ENCODE data around the gene GTF3C5. TPM values are rescaled to one million over a fixed set of nuclear protein-coding genes. Genes with fewer than 3 reads are reported as not detected.
"Not testable (repeated sequence)": the region's sequence is repeated elsewhere in the genome, so short reads cannot be mapped to it uniquely, and the experiment has no call there.

GTF3C5 gene
- polyA plus RNA-seq, 1 donor from 2014 or later: 103 TPM

- Histone ChIP-seq H4K20me1 (ENCODE audit: insufficient read depth) (no peaks in the 10 kb centered on the region), H3K27me3 (ENCODE audit: insufficient read depth, low read depth, low read length) (no peaks in the 10 kb centered on the region), H3K36me3 (ENCODE audit: insufficient read depth, low read length) (no peaks in the 10 kb centered on the region), H3K9ac (ENCODE audit: low read length) (no peak overlapping the region), H3K4me2 (ENCODE audit: low read length) (no peak overlapping the region), H3K9me3 (ENCODE audit: low read length) (no peaks in the 10 kb centered on the region), H3K4me3 (ENCODE audit: low read length) (no peak overlapping the region), H3F3A (ENCODE audit: insufficient read depth, low read length, poor library complexity, severe bottlenecking) (no peaks in the 10 kb centered on the region), H3K27ac (ENCODE audit: low read length) (no peak overlapping the region), H3K79me2 (replicated peaks; ENCODE audit: insufficient read depth, low read length) (no peaks in the 10 kb centered on the region), H3K9me2 (ENCODE audit: insufficient read depth, low read length) (no peaks in the 10 kb centered on the region), H2AFZ (ENCODE audit: low read depth, low read length) (no peak overlapping the region)
- TF ChIP-seq MXI1 (conservative IDR thresholded peaks at IDR 0.05; ENCODE audit: poor library complexity, severe bottlenecking) (no peak), CTCF (IDR thresholded peaks at IDR 0.05; ENCODE audit: poor library complexity, severe bottlenecking) (no peak), EZH2 (IDR thresholded peaks at IDR 0.05; ENCODE audit: borderline replicate concordance, insufficient read depth, low read length, poor library complexity, severe bottlenecking) (no peak), TAF1 (IDR thresholded peaks at IDR 0.05; ENCODE audit: low read depth) (no peak), EP300 (conservative IDR thresholded peaks at IDR 0.05; ENCODE audit: poor library complexity, severe bottlenecking) (no peak), RAD21 (conservative IDR thresholded peaks at IDR 0.05) (no peak), SMC3 (conservative IDR thresholded peaks at IDR 0.05; ENCODE audit: poor library complexity) (no peak), POLR2AphosphoS5 (IDR thresholded peaks at IDR 0.05) (no peak)
- TF ChIP-seq, protein P1, sequence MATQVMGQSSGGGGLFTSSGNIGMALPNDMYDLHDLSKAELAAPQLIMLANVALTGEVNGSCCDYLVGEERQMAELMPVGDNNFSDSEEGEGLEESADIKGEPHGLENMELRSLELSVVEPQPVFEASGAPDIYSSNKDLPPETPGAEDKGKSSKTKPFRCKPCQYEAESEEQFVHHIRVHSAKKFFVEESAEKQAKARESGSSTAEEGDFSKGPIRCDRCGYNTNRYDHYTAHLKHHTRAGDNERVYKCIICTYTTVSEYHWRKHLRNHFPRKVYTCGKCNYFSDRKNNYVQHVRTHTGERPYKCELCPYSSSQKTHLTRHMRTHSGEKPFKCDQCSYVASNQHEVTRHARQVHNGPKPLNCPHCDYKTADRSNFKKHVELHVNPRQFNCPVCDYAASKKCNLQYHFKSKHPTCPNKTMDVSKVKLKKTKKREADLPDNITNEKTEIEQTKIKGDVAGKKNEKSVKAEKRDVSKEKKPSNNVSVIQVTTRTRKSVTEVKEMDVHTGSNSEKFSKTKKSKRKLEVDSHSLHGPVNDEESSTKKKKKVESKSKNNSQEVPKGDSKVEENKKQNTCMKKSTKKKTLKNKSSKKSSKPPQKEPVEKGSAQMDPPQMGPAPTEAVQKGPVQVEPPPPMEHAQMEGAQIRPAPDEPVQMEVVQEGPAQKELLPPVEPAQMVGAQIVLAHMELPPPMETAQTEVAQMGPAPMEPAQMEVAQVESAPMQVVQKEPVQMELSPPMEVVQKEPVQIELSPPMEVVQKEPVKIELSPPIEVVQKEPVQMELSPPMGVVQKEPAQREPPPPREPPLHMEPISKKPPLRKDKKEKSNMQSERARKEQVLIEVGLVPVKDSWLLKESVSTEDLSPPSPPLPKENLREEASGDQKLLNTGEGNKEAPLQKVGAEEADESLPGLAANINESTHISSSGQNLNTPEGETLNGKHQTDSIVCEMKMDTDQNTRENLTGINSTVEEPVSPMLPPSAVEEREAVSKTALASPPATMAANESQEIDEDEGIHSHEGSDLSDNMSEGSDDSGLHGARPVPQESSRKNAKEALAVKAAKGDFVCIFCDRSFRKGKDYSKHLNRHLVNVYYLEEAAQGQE (IDR thresholded peaks at IDR 0.05; ENCODE audit: borderline replicate concordance): no peak
These were observed 47.7 kb downstream of the GTF3C5 start for GRCh38 chr9:133078486-133078885.

GRCh38 chr9:133080161-133080560 is 49.4 kb downstream of the GTF3C5 start:
- Histone ChIP-seq H3K9ac (ENCODE audit: low read length) (no peak overlapping the region), H3K9me2 (ENCODE audit: insufficient read depth, low read length) (no peaks in the 10 kb centered on the region), H3K4me2 (ENCODE audit: low read length) (no peak overlapping the region), H3K27me3 (ENCODE audit: insufficient read depth, low read depth, low read length) (no peaks in the 10 kb centered on the region), H2AFZ (ENCODE audit: low read depth, low read length) (no peak overlapping the region), H3K36me3 (ENCODE audit: insufficient read depth, low read length) (no peaks in the 10 kb centered on the region), H3K9me3 (ENCODE audit: low read length) (no peaks in the 10 kb centered on the region), H4K20me1 (ENCODE audit: insufficient read depth) (no peaks in the 10 kb centered on the region), H3F3A (ENCODE audit: insufficient read depth, low read length, poor library complexity, severe bottlenecking) (no peaks in the 10 kb centered on the region), H3K4me3 (ENCODE audit: low read length) (no peak overlapping the region), H3K79me2 (replicated peaks; ENCODE audit: insufficient read depth, low read length) (no peaks in the 10 kb centered on the region), H3K27ac (ENCODE audit: low read length) (no peak overlapping the region)
- TF ChIP-seq RAD21 (conservative IDR thresholded peaks at IDR 0.05): no peak
- no peak for TF ChIP-seq EP300 (conservative IDR thresholded peaks at IDR 0.05; ENCODE audit: poor library complexity, severe bottlenecking)
- TF ChIP-seq EZH2 (IDR thresholded peaks at IDR 0.05; ENCODE audit: borderline replicate concordance, insufficient read depth, low read length, poor library complexity, severe bottlenecking): no peak
- no peak for TF ChIP-seq POLR2AphosphoS5 (IDR thresholded peaks at IDR 0.05)
- no peak for TF ChIP-seq CTCF (IDR thresholded peaks at IDR 0.05; ENCODE audit: poor library complexity, severe bottlenecking)
- no peak for TF ChIP-seq TAF1 (IDR thresholded peaks at IDR 0.05; ENCODE audit: low read depth)

DNA sequence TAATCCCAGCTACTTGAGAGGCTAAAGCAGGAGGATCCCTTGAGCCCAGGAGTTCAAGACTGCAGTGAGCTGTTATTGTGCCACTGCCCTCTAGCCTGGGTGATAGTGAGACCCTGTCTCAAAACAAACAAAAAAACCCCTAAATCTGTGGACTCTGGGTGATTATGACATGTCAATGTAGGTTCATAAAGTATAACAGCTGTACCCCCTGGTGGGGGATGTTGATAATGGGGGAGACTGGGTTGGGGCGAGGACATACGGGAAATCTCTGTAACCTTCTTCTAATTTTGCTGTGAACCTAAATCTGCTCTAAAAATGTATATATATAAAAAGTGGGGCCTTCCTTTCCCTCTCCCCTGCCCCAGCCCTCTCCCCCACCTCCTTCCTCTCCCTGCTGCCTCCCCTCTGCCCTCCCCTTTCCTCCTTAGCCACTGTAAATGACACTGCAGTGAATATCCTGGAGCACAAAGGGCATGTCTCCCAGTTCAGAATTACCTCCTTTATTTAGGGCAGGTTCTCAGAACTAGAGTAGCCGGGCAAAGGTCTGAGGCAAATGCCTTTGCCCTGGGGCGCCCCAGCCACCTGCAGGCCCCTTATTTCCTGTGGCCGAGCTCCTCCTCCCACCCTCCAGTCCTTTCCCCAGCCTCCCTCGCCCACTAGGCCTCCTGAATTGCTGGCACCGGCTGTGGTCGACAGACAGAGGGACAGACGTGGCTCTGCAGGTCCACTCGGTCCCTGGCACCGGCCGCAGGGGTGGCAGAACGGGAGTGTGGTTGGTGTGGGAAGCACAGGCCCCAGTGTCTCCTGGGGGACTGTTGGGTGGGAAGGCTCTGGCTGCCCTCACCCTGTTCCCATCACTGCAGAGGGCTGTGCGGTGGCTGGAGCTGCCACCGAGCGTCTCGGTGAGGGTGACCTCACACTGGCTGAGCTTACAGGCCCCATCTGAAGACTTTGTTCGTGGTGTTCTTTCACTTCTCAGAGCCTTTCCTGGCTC is 50.3 kb downstream of the GTF3C5 start:
- H3K79me2 ChIP-seq (replicated peaks; ENCODE audit: insufficient read depth, low read length); H3K27me3 ChIP-seq (ENCODE audit: insufficient read depth, low read depth, low read length); H3K4me2 ChIP-seq (ENCODE audit: low read length); H4K20me1 ChIP-seq (ENCODE audit: insufficient read depth); H3K4me3 ChIP-seq (ENCODE audit: low read length); H2AFZ ChIP-seq (ENCODE audit: low read depth, low read length); H3K9ac ChIP-seq (ENCODE audit: low read length); H3K27ac ChIP-seq (ENCODE audit: low read length); H3K36me3 ChIP-seq (ENCODE audit: insufficient read depth, low read length); H3K9me3 ChIP-seq (ENCODE audit: low read length); H3F3A ChIP-seq (ENCODE audit: insufficient read depth, low read length, poor library complexity, severe bottlenecking); H3K9me2 ChIP-seq (ENCODE audit: insufficient read depth, low read length): not testable (repeated sequence)

Measured in neural cell (in vitro differentiated cells).